Stimulated activated CD4-positive, alpha-beta T cell treated with anti-CD3 and anti-CD28 coated beads, Interleukin-1b, Interleukin-23, amount 100 ng/mL, for 48 hours (primary cell): Measurements from ENCODE around the gene MEGF8.

ENCODE experiments used
- DNase-seq: peaks from one replicate; pipeline ENCODE4 v3.0.0-alpha.2; 2020

The MEGF8 gene, protein sequence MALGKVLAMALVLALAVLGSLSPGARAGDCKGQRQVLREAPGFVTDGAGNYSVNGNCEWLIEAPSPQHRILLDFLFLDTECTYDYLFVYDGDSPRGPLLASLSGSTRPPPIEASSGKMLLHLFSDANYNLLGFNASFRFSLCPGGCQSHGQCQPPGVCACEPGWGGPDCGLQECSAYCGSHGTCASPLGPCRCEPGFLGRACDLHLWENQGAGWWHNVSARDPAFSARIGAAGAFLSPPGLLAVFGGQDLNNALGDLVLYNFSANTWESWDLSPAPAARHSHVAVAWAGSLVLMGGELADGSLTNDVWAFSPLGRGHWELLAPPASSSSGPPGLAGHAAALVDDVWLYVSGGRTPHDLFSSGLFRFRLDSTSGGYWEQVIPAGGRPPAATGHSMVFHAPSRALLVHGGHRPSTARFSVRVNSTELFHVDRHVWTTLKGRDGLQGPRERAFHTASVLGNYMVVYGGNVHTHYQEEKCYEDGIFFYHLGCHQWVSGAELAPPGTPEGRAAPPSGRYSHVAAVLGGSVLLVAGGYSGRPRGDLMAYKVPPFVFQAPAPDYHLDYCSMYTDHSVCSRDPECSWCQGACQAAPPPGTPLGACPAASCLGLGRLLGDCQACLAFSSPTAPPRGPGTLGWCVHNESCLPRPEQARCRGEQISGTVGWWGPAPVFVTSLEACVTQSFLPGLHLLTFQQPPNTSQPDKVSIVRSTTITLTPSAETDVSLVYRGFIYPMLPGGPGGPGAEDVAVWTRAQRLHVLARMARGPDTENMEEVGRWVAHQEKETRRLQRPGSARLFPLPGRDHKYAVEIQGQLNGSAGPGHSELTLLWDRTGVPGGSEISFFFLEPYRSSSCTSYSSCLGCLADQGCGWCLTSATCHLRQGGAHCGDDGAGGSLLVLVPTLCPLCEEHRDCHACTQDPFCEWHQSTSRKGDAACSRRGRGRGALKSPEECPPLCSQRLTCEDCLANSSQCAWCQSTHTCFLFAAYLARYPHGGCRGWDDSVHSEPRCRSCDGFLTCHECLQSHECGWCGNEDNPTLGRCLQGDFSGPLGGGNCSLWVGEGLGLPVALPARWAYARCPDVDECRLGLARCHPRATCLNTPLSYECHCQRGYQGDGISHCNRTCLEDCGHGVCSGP (N-terminal part only)

DNA sequence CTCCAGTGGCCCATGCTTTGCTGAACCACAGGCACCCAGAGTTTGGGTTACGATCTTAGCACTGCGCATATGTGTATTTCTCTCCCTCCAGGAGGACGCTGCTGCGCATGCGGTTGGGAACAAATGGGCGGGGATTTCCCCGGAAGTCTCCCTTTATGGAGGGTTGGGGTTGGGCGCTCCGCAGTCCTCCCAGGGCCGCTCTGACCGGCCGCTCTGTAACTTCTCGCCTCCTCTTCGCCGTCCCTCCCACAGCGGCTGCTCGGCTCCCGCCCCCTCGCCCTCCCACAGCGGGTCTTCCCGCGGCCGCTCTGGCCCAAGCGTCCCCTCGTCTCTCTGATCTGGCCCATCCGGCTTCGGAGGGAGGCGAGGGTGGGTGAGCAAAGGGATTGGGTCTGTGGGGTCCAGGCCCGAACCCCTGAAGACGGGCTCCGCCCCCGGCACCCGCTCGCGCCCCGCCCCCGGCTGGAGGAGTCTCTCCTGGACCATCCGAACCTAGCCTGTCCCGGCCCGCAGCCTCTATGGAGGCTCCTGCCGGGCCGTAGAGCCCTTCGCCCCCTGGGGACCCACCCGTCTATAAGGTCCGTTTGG lies at the start of gene MEGF8:
TSS of gene MEGF8 (plus strand) at position 328 of the 588 bp plus-strand sequence. CDS start 609 bp downstream, outside the sequence.
- peak; percentile 99 for DNase-seq

DNA sequence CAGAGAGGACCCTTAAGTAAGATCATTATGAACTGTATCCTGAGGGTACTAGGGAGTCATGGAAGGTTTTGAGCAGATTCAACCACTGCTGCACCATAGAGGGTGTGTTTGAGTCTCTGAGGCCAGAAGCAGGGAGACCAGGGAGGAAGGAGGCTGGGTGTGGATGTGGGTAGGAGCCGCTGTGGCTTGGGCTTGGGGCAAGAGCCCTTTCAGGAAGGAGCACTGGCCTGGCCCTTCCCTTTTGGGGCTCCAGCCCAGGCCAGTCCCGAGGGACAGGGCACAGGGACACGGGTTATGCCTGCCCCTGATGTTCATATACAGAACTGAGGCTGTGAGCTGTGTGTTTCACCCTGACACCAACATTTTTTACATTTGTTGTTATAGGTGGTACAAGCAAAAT lies 49.2 kb upstream of the MEGF8 start:
- no peak for DNase-seq

DNA sequence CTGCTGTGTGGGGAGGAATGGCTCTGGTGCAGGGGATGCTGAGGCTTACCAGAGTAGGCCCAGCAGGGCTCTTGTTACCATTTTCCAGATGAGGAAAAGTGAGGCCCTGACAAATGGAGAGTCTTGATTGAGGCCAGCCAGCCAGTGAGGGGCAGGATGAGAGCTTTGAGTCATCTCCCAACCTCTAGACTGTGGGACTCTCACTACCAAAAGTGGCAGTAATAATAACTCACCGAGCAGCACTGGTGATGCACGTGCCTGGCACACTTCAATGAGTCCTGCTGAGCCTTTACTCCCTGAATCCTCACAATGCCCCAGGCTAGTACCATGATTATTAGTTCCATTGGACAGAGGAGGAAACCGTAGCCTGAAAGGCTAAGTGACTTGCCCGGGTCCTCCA lies 48.6 kb upstream of the MEGF8 start:
- peak; percentile 39 for DNase-seq

GRCh38 chr19:42277821-42278451 lies 47.5 kb upstream of the MEGF8 start:
- no peak for DNase-seq

DNA sequence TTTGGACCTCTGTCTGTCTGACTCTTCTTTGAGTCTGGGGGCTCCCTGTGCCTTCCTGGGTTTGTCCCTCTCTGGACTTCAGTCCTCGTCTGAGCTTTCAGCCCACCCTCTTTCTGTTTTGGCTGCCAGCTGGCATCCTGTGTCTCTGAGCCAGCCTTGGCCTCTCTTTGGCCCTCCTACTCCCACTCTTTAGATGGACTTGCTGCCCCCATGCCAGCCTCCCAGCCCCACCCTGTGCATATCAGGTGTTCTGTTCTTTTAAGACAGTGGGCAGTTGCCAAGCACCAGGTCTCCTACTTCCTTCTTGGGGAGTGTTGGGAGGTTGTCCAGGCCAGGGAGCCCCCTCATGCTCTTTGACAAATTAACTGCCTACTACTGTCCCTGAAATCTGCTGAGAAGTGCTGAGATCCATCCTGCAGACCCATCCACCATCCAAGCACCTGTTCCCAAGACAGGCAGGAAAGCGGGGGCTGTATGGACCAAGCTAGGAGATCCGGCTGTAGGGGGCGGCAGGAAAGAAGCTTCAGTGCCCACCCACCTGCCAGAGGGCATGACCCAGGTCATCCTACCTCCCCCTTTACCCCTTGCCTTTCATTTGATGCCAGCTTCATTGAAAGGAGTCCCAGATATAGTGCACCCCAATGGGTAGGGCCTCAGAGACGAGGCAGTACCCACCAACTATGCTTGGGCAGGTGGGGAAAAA lies 46.8 kb upstream of the MEGF8 start:
- no peak for DNase-seq

DNA sequence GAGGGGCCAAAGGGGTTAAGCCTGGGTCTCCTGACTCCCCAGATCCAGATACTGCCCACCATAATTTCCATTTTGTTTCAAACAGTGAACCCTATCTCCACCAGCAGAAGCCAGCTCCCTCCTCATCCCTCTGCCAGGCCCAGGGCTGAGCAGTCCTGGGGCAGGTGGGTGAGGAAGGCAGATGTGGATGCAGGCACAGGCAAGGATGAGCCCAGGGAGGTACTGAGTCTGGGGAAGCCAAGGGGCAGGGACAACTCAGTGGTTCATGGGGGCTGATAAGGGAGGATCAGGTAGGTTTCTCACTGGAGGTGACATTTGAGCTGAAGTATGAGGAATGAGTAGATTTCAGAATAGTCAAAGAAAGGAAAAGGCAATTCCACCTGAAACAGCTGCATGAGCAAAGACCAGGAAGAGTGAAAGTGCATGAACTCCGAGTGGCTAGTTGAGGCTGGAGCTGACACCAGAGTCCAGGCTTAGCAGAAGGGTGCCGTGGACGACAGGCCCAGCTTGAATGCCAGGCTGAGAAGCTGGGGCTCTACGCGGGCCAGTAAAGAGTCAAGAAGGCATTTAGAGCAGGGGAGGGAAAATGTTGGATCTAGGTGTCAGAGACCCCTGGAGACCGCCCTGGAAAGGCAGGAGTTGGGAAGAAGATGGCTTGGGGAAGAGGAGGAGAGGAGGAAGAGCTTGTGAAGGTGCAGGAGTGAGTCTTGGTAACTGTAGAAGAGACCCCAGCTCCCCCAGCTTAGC lies 46.1 kb upstream of the MEGF8 start:
- no peak for DNase-seq

DNA sequence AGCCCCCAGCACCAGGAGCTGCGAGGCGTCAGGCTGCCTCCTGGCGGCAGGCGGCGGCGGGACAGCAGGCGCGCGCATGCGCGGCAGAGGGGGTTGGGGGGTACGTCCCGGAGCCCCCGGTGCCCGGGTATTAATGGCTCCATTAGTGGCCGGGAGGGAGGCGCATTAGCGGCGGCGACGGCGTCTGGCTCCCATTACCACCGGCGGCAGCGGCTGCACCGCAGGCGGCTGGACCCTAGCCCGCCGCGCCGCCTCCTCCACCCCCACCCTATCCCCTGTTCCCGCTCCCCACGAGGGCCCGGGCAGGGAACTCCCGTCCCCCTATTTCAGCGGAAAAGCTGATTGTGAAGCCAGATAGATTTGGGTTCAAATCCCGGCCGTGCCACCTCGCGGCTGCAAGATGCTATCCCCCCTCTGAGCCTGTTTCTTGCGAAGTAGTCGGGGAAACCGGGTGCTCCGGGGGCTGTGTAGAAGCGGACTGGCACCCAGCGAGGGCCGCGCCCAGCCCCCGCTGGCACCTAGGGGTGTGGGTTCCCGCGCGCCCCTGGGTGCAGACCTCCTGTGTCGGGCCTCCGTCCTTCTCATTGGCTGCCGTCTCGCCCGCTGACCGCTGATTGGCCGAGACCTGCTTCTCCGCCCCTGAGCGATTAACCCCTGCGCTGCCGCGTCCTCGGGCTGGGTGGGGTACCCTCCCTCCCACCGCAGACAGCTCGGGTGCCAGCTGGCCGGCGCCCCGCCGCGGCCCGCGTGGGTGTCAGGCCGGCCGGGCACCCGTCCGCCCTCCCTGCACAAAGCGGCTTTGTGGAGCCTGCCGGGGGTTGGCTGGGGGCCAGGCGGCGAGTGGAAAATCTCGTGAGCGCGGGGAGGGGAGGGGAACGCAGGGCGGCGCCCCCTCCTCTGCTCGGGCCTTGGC lies 45.3 kb upstream of the MEGF8 start:
- DNase-seq, result peak; percentile 91

DNA sequence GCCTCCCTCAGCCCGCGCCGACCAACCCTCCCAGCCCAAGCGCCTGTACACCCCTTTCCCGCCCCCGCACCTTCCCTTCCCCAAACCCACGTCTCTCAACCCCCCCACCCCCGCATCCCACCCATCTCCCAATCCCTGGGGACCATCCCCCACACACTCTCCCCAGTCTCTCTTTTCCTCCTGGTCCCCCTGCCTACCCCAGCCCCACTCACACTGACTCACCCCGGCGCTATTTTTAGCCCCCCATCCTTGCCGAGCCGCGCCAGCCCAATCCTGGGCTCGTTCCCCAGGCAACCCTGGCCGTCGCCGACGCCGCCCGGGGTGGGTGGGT lies 44.7 kb upstream of the MEGF8 start:
- no peak for DNase-seq

- DNase-seq, result peak; percentile 36
Measured at GRCh38 chr19:42281146-42281826, 44.1 kb upstream of the MEGF8 start.

DNA sequence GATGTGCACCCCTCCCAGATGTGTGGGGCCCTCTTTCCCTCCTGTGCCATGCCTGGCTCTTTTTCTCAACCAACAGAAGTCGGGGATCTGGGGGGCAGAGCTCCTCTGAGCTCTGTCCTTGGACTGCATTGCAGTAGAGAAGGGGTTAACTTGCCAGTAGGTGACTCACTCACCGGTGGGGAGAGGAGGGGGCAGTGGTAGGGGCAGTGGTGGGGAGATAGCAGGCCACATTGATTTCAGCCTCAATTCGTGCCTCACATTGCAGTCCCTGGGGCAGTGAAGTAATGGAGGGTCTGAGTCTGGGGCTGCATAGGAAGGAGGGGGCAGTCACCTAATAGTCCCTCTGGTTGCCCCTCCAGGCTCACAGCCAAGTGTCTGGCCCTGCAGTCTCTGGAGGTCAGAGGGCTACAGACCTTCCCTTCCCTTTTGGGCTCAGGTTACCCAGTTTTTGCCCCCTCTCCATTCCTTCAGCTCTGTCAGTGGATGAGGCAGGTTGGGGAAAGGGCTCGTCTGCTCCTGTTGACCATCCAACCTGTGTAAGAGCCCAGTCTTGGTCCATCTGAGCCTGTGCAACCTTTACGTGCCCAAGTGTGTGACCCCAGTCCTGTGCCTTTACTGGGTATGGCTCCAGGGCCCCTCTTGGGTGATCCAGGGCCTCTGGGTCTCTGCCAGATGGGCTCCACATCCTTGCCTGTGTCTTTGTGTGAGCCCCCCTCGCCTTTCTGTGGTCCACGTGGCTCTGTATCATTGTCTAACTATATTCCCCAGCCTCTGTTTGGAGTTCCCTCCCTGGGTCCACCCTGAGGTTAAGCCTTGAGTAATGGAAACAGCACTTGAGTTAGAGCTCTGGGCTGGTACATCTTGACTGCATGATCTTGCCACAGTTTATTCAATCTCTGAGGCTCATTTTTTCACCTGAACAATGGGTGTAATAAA lies 43.3 kb upstream of the MEGF8 start:
- DNase-seq, result no peak

DNA sequence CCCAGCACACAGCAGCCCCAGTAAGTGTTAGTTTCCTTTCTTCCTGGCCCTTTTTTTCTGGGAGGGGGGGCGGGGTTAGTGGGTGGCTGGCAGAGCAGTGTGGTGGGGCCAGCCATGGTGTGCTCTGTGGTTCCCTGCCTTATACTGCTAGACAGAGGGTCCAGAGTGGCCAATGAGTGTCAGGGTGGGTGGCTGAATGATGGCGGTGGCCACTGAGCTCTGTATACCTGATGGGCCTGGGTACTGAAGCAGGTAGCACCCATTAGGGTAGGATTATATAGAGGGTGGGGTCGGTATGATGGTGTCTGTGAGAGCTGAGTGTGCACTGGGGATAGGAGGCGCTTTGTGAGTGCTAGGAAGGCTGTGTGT lies 42.6 kb upstream of the MEGF8 start:
- DNase-seq, result no peak

DNA sequence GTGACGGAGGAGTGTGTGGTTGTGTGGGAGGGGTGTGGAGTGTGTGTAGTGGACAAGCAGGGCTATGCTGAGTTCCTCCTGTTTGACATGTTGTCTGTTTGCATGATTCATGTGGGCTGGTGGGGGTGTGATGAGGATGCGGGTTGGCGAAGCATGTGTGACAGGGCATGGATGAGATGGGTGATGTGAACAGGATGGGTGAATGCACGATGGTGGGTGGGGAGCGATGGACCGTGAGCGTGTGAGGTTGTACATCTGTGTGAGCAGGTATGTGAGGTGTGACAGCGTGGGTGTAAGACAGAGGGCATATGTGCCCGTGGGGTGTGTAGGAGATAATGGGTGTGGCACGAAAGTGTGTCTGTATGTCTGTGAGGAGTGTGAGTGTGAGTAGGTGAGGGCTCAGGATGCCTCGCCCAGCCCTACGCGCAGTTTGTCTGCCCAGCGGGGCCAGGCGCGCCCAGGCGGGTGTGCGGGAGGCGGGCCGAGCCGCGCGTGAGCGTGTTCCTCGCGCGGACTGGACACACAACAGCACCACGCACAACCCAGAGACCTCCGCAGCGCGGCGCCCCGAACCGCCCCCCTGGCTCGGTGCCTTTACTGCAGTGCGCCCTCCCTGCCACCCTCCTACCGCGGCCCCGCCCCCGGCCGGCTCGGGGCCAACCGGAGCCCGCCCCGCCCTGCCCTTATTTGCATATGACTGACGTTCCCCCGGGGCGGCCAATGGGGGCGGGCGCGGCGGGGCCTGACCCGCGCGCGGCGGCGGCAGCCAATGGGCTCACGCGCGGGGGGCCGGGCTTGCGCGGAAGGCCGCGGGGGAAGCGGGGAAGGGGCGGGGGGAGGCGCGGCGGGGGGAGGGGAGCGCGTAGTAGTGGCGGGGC lies 42.0 kb upstream of the MEGF8 start:
- DNase-seq, result peak; percentile 94

DNA sequence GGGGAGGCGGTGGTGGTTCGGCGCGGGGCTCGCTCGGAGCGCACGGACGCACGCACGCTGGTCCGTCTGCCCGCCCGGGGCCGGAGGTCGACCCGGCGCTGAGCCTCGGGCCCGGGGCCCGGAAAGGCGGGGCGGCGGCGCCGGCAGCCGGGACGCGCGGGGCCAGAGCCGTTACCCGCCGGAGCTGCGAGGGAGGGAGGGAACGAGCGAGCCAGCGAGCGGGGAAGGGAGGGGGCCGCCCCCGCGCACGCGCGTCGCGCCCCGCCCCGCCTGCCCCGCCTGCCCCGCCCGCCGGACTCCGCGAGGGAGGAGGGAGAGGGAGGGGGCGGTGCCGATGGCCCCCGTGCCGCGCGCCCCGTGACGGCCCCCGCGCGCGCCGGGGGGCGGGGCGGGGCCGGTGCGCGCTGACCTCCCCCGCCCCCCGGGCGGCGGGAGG lies 41.4 kb upstream of the MEGF8 start:
- peak; percentile 82 for DNase-seq

DNA sequence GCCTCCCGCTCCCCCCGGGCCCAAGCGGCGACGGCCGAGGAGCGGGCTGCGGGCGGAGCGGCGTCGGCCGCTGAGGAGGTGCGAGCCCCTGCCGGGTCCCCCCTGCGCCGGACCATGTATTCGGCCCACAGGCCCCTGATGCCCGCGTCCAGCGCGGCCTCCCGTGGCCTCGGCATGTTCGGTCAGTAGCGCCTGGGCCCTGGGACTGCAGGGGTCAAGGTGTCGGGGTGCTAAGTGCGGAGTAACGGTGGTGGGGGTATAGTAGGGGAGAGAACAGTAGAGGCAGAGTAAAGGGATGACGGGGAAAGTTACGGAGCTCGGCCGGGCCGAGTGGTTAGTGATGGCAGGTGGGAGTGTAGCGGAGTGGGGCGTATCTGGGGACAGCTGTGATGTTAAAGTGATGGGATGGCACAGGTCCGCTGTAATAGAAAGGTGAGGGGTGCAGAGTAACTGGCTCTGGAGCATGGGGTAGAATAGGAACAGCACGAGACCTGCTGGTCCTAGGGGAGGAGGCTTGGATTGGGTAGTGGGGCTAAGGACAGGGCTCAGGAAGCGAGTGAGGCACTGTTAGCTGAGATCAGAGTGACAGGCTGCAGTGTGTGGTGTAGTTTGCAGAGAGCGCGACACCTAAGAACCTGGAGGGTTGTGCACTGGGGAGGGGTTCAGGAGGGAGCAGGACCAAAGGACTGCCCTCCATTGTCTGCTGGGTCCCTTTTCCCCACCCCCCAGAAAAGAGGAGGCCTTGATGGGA lies 40.7 kb upstream of the MEGF8 start:
- no peak for DNase-seq

- DNase-seq, result no peak
Measured at GRCh38 chr19:42285541-42285941, 39.9 kb upstream of the MEGF8 start.

- DNase-seq, result no peak
Measured at GRCh38 chr19:42285988-42286348, 39.5 kb upstream of the MEGF8 start.
